Measurements from ENCODE around the gene DDX56. TPM values are rescaled to one million over a fixed set of nuclear protein-coding genes. Genes with fewer than 3 reads are reported as not detected.
A peak's percentile ranks its signal among the peaks of the same experiment; 100 is the strongest.

The DDX56 gene
- total RNA-seq, 1 experiment from 2014 or later, result 83.1 TPM

DNA sequence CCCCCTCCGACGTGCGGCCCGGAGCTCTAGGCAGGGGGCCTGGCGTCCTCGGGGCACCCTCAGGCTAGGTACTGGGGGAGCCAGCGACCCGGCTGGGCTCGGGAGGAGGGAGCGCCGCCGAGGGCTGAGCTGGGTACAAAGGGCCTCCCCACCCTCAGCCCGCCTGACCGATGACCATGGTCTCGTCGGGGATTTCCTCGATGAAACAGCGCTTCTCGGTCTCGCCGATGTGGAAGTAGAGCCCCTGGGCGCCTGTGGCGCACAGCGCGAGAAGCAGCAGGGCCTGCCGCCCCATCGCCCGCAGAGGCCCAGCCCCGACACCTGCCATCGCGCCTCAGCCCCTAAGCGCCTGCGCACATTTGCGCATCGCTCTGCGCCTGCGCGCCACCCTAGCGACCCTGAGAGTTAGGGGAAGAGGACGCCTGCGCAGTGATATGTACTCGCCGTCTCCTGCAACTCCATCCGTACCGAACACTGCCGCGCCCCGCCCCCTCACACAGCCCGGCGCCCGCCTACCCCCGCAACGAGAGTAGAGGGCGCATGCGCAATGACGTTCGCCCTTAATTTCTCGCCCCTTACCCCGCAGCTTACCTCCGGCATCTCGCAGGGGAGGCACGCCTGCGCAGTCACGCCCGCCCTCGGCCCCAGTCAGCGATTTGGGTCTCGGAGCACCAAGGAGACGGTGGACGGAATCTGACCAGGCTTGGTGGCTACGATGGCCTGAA lies 8.3 kb upstream of the DDX56 start, which contains the start of gene TMED4 (continued):
- TF ChIP-seq, protein P1, sequence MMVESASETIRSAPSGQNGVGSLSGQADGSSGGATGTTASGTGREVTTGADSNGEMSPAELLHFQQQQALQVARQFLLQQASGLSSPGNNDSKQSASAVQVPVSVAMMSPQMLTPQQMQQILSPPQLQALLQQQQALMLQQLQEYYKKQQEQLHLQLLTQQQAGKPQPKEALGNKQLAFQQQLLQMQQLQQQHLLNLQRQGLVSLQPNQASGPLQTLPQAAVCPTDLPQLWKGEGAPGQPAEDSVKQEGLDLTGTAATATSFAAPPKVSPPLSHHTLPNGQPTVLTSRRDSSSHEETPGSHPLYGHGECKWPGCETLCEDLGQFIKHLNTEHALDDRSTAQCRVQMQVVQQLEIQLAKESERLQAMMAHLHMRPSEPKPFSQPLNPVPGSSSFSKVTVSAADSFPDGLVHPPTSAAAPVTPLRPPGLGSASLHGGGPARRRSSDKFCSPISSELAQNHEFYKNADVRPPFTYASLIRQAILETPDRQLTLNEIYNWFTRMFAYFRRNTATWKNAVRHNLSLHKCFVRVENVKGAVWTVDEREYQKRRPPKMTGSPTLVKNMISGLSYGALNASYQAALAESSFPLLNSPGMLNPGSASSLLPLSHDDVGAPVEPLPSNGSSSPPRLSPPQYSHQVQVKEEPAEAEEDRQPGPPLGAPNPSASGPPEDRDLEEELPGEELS (CRISPR knock-in tag; IDR thresholded peaks at IDR 0.05), result no peak
- TF ChIP-seq CREM (CRISPR knock-in tag; IDR thresholded peaks at IDR 0.05), result peak; percentile 28; the same call in 1 of the 2 replicates
- TF ChIP-seq, protein P2, sequence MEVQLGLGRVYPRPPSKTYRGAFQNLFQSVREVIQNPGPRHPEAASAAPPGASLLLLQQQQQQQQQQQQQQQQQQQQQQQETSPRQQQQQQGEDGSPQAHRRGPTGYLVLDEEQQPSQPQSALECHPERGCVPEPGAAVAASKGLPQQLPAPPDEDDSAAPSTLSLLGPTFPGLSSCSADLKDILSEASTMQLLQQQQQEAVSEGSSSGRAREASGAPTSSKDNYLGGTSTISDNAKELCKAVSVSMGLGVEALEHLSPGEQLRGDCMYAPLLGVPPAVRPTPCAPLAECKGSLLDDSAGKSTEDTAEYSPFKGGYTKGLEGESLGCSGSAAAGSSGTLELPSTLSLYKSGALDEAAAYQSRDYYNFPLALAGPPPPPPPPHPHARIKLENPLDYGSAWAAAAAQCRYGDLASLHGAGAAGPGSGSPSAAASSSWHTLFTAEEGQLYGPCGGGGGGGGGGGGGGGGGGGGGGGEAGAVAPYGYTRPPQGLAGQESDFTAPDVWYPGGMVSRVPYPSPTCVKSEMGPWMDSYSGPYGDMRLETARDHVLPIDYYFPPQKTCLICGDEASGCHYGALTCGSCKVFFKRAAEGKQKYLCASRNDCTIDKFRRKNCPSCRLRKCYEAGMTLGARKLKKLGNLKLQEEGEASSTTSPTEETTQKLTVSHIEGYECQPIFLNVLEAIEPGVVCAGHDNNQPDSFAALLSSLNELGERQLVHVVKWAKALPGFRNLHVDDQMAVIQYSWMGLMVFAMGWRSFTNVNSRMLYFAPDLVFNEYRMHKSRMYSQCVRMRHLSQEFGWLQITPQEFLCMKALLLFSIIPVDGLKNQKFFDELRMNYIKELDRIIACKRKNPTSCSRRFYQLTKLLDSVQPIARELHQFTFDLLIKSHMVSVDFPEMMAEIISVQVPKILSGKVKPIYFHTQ (CRISPR knock-in tag; IDR thresholded peaks at IDR 0.05), result no peak
- TF ChIP-seq ZNF423 (CRISPR knock-in tag; IDR thresholded peaks at IDR 0.05), result peak; percentile 49
- TF ChIP-seq TEAD4 (CRISPR knock-in tag; IDR thresholded peaks at IDR 0.05), result no peak
- TF ChIP-seq, protein P3, sequence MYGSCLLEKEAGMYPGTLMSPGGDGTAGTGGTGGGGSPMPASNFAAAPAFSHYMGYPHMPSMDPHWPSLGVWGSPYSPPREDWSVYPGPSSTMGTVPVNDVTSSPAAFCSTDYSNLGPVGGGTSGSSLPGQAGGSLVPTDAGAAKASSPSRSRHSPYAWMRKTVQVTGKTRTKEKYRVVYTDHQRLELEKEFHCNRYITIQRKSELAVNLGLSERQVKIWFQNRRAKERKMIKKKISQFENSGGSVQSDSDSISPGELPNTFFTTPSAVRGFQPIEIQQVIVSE (CRISPR knock-in tag; IDR thresholded peaks at IDR 0.05; ENCODE audit: borderline replicate concordance), result no peak
- TF ChIP-seq NR2C2 (CRISPR knock-in tag; IDR thresholded peaks at IDR 0.05), result no peak
- TF ChIP-seq, protein P4, sequence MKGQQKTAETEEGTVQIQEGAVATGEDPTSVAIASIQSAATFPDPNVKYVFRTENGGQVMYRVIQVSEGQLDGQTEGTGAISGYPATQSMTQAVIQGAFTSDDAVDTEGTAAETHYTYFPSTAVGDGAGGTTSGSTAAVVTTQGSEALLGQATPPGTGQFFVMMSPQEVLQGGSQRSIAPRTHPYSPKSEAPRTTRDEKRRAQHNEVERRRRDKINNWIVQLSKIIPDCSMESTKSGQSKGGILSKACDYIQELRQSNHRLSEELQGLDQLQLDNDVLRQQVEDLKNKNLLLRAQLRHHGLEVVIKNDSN (CRISPR knock-in tag; IDR thresholded peaks at IDR 0.05), result peak; percentile 27; the same call in 1 of the 2 replicates
- TF ChIP-seq TCF7 (CRISPR knock-in tag; IDR thresholded peaks at IDR 0.05; ENCODE audit: low read depth), result no peak
- TF ChIP-seq TP53 (CRISPR knock-in tag; IDR thresholded peaks at IDR 0.05), result peak; percentile 86; the same call in 1 of the 2 replicates
- TF ChIP-seq, protein P5, sequence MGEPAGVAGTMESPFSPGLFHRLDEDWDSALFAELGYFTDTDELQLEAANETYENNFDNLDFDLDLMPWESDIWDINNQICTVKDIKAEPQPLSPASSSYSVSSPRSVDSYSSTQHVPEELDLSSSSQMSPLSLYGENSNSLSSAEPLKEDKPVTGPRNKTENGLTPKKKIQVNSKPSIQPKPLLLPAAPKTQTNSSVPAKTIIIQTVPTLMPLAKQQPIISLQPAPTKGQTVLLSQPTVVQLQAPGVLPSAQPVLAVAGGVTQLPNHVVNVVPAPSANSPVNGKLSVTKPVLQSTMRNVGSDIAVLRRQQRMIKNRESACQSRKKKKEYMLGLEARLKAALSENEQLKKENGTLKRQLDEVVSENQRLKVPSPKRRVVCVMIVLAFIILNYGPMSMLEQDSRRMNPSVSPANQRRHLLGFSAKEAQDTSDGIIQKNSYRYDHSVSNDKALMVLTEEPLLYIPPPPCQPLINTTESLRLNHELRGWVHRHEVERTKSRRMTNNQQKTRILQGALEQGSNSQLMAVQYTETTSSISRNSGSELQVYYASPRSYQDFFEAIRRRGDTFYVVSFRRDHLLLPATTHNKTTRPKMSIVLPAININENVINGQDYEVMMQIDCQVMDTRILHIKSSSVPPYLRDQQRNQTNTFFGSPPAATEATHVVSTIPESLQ (CRISPR knock-in tag; IDR thresholded peaks at IDR 0.05), result no peak
- TF ChIP-seq, protein P6, sequence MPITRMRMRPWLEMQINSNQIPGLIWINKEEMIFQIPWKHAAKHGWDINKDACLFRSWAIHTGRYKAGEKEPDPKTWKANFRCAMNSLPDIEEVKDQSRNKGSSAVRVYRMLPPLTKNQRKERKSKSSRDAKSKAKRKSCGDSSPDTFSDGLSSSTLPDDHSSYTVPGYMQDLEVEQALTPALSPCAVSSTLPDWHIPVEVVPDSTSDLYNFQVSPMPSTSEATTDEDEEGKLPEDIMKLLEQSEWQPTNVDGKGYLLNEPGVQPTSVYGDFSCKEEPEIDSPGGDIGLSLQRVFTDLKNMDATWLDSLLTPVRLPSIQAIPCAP (CRISPR knock-in tag; IDR thresholded peaks at IDR 0.05), result no peak
- TF ChIP-seq NFE2L1 (CRISPR knock-in tag; IDR thresholded peaks at IDR 0.05), result no peak
- TF ChIP-seq, protein P7, sequence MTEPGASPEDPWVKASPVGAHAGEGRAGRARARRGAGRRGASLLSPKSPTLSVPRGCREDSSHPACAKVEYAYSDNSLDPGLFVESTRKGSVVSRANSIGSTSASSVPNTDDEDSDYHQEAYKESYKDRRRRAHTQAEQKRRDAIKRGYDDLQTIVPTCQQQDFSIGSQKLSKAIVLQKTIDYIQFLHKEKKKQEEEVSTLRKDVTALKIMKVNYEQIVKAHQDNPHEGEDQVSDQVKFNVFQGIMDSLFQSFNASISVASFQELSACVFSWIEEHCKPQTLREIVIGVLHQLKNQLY (CRISPR knock-in tag; IDR thresholded peaks at IDR 0.05), result no peak
- TF ChIP-seq FOXK1 (CRISPR knock-in tag; IDR thresholded peaks at IDR 0.05), result peak; percentile 63
- no peak for TF ChIP-seq GRHL2 (CRISPR knock-in tag; IDR thresholded peaks at IDR 0.05; ENCODE audit: insufficient replicate concordance, severe bottlenecking)
- TF ChIP-seq RORB (CRISPR knock-in tag; IDR thresholded peaks at IDR 0.05), result no peak
- no peak for TF ChIP-seq TEAD1 (CRISPR knock-in tag; IDR thresholded peaks at IDR 0.05)
- TF ChIP-seq, protein P8, sequence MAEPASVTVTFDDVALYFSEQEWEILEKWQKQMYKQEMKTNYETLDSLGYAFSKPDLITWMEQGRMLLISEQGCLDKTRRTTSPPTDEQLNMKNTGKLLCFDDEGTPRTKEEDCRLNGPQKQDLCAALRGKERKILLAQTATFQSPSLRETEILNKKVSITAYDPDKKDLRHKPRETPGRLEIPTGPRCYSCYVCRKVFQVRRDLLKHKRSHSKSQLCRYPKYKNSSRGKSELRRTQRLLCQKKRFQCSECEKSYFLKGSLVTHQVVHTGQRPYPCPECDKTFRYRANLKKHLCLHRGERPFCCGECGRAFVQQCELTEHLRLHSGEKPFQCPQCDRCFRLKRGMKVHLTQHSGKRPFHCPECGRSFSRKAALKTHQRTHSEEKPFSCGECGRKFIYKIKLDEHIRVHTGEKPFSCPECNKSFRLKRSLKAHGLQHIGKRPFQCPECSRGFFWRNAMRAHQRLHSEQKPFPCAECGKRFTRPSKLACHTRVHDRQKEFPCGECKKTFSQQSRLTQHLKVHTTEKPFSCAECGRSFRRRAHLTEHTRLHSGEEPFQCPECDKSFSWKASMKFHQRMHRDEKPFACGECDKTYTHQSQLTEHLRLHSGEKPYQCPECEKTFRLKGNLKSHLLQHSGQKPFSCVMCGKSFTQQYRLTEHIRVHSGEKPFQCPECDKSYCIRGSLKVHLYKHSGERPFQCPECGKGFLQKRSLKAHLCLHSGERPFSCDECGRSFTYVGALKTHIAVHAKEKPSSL (CRISPR knock-in tag; conservative IDR thresholded peaks at IDR 0.05), result no peak
- TF ChIP-seq, protein P9, sequence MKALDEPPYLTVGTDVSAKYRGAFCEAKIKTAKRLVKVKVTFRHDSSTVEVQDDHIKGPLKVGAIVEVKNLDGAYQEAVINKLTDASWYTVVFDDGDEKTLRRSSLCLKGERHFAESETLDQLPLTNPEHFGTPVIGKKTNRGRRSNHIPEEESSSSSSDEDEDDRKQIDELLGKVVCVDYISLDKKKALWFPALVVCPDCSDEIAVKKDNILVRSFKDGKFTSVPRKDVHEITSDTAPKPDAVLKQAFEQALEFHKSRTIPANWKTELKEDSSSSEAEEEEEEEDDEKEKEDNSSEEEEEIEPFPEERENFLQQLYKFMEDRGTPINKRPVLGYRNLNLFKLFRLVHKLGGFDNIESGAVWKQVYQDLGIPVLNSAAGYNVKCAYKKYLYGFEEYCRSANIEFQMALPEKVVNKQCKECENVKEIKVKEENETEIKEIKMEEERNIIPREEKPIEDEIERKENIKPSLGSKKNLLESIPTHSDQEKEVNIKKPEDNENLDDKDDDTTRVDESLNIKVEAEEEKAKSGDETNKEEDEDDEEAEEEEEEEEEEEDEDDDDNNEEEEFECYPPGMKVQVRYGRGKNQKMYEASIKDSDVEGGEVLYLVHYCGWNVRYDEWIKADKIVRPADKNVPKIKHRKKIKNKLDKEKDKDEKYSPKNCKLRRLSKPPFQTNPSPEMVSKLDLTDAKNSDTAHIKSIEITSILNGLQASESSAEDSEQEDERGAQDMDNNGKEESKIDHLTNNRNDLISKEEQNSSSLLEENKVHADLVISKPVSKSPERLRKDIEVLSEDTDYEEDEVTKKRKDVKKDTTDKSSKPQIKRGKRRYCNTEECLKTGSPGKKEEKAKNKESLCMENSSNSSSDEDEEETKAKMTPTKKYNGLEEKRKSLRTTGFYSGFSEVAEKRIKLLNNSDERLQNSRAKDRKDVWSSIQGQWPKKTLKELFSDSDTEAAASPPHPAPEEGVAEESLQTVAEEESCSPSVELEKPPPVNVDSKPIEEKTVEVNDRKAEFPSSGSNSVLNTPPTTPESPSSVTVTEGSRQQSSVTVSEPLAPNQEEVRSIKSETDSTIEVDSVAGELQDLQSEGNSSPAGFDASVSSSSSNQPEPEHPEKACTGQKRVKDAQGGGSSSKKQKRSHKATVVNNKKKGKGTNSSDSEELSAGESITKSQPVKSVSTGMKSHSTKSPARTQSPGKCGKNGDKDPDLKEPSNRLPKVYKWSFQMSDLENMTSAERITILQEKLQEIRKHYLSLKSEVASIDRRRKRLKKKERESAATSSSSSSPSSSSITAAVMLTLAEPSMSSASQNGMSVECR (CRISPR knock-in tag; IDR thresholded peaks at IDR 0.05; ENCODE audit: borderline replicate concordance), result peak; percentile 45; the same call in 1 of the 2 replicates
- no peak for TF ChIP-seq KAT7 (CRISPR knock-in tag; IDR thresholded peaks at IDR 0.05; ENCODE audit: borderline replicate concordance)

Data from WTC11 (cell line).